GM21737 (cell line): ENCODE results near the gene STK39.

ENCODE experiments used
- ATAC-seq: cut with Tn5 transposase; IDR thresholded peaks from one replicate; pipeline ENCODE4 v1.9.1; 2021; ENCODE audit warnings: mild to moderate bottlenecking, moderate library complexity; ENCODE audit not compliant: unreplicated experiment

STK39 gene

GRCh38 chr2:168244318-168244717 lies 3.1 kb downstream of the STK39 start:
- no peak for ATAC-seq

GRCh38 chr2:168243061-168243460 lies 4.3 kb downstream of the STK39 start:
- ATAC-seq: no peak

- no peak for ATAC-seq
Measured at GRCh38 chr2:168241746-168242145, 5.6 kb downstream of the STK39 start.

GRCh38 chr2:168241208-168241607 lies 6.2 kb downstream of the STK39 start:
- ATAC-seq: no peak

DNA sequence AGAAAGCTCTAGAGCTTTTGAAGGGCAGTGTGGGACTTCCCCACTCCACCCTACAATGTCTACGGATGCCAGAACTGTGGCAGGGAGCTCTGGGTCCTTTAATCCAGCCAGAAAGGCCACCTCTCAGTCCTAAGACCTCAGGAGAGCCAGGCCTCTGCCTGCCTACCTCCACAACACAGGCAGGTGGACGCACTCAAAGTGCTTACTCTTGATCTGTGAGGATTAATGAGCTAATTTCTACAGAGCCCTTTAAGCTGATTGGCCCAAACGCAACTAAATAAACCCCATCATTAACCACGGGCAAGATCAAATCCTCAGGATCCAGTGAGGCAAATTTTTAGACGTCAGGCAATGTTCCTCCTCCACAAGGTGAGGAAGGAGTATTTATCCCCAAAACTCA lies 8.1 kb downstream of the STK39 start:
- ATAC-seq: no peak

DNA sequence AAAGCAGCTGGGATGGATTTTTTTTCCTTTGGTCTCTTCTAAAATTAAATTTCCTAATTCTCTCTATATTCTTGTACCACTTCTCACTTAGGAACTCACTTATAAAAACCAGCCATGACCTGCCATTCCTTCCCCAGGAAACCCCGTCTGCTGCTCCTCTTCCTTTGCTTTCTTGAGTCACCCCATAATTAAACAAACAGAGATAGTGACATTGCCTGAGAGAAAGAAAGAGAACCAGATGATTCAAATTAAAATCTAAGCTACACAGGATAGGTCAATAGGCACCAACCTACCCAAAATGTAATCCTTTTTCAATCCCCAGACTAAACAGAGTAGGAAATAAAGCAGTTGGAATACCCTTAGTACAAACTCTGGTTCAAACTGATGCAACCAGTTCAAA lies 9.7 kb downstream of the STK39 start:
- ATAC-seq: no peak

DNA sequence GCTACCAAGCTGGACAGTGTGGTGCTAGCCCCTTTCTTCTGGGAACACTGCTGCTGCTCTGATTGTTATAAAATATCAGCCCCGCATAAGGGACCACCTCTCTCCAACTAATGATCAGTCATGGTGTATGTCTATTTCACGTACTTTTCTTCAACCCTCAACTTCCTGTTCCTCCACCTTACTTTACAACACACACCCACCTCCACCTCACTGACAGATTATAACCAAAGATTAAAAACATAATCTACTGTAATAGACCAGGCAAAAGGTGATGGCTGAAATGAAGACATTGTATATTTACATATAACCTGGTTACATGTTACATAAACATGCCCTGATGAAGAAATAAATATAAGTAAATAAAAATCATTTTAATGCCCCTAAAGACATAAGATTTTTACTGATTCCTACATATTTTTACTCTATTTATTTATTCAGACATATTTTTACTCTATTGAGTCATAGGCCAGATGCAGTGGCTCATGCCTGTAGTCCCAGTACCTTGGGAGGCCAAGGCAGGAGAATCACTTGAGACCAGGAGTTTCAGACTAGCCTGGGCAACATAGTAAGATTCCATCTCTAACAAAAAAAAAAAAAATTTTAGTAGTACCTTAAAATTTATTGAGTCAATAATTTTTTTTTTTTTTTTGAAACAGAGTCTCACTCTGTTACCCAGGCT lies 12.8 kb downstream of the STK39 start:
- ATAC-seq: no peak

- ATAC-seq: no peak
Measured at GRCh38 chr2:168233726-168234406, 13.5 kb downstream of the STK39 start.

- ATAC-seq: no peak
Measured at GRCh38 chr2:168233166-168233565, 14.2 kb downstream of the STK39 start.

- no peak for ATAC-seq
Measured at GRCh38 chr2:168231609-168232241, 15.7 kb downstream of the STK39 start.

- no peak for ATAC-seq
Measured at GRCh38 chr2:168230389-168230788, 17.0 kb downstream of the STK39 start.

DNA sequence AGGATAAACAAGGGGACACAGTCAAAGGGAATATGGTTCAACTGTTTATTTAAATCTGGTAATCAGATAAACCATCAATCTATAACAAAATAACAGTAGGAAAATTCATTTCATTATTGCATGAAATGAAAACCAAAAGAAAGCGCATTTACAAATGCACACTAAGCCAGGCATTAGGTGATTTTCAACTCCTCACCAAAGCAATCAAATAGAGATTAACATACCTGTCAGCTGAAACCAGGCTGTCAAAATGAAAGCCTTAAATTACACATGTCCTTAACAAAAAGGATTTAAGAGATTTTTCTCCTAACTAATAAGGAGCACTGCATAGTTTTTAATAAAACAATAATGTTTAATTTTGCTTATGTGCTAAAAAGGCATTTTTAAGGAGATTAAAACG lies 23.0 kb downstream of the STK39 start:
- ATAC-seq: no peak

GRCh38 chr2:168222088-168222487 lies 25.3 kb downstream of the STK39 start:
- ATAC-seq: no peak

DNA sequence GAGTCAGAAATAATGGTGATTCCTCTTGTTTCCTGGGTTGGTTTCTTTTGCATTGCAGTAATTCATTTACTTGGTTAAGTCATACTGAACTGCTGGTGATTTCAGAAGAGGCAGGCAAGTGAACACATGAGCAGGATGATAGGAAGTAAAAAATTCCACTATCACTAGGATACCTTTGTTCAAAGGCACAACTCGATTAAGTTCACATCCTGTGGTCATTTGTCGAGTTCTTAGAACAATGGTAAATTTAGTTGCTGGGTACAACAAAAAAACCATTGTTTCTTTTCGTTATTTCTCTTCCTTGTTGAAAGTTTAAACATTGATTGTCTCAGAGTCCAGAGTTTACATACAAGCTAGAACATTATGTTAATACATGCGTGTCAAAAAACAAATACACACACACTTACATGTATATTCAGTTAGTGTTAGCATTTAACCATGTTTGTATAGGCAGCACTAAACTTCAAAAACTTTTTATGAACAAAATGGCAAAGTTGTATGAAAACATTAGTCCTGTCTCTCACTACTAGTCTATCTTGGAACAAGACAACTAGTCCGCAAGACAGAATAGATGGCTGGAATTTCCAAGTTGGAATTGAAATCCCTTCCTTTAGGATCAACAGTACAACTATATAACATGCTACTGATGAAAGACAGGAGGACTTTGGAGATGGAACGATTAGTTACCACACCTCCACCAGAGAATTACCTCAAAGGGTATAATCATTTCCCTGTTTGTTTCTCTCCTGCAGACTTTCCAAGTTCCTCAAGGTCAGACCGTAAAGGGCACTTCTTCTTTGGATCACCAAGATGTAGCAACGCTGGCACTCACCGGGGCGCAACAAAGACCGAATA lies 26.2 kb downstream of the STK39 start:
- ATAC-seq: no peak

DNA sequence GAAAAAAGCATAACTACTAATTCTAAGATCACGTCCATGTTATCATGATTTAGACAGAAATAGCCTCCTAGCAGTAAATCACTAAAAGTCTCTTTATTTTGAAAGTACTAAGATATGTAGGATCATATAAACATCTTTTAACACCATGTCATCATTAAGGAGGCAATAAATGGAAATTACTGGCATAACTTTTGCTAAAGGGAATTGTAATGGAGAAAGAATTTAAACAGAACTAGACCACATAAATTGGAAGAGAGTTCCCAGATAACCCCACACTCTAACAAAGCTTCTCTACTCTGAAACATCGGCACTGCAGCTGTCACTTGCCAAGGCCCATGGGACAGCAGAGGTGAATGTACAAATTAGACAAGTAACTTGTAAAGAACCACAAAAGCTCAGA lies 29.5 kb downstream of the STK39 start:
- ATAC-seq: no peak

GRCh38 chr2:168216351-168217005 lies 30.9 kb downstream of the STK39 start:
- no peak for ATAC-seq

- no peak for ATAC-seq
Measured at GRCh38 chr2:168215813-168216212, 31.6 kb downstream of the STK39 start.

- no peak for ATAC-seq
Measured at GRCh38 chr2:168212866-168213265, 34.5 kb downstream of the STK39 start.

DNA sequence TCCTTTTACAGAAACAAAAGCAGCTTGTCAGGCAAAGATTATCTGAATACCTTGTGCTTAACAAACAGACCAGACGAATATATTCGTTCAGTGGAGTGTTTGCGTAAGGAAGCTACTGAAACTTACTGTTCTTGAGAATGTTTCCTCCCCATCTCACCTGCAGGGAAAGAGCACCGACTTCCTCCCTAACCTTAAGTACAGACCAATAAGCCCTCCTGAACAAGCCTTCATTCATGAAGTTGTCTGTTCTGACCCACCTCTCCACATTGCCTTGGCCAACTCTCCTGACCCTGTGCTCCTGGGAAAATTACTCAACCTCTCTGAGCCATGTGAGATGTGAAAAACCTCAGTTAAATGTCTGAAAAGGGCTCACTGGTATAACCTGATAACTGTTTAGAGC lies 35.2 kb downstream of the STK39 start:
- no peak for ATAC-seq

- ATAC-seq: peak; percentile 76
Measured at GRCh38 chr2:168211664-168212163, 35.7 kb downstream of the STK39 start.
